AG04450 (cell line): ENCODE measurements around the gene EPG5. TPM values are rescaled to one million over a fixed set of nuclear protein-coding genes. Genes with fewer than 3 reads are reported as not detected.

Source experiments
- CTCF ChIA-PET: fragments of 300-600, 350-600 bp; formaldehyde crosslinking; extraction: SDS; loops from one replicate; lab custom pipeline; 2022; ENCODE audit warnings: antibody characterized with exemption, inconsistent platforms; lab: Charles Lee
- POLR2A ChIA-PET: fragments of 350-600 bp; formaldehyde crosslinking; extraction: SDS; loops from one replicate; lab custom pipeline; 2021; ENCODE audit warnings: antibody characterized with exemption, inconsistent platforms; lab: Yijun Ruan, JAX
- DNase-seq: peaks from one replicate; pipeline ENCODE4 v3.0.0-alpha.2; 2011; ENCODE audit warnings: low read depth, low spot score
- H3K27ac ChIP-seq: one replicate; pipeline ENCODE4 v1.5.1; 2012; ENCODE audit warnings: low read depth, low read length, control low read depth
- H3K27me3 ChIP-seq: one replicate; pipeline ENCODE4 v1.6.0; 2012; ENCODE audit warnings: low read length; ENCODE audit not compliant: control insufficient read depth, insufficient read depth
- H3K4me3 ChIP-seq: 2 replicates; pipeline ENCODE4 v1.5.1; 2011; ENCODE audit warnings: mild to moderate bottlenecking, low read depth, low read length, control low read depth
- H3K9me3 ChIP-seq: 2 replicates; pipeline ENCODE4 v1.5.1; 2012; ENCODE audit warnings: low read length; ENCODE audit not compliant: control insufficient read depth, insufficient read depth
- polyA plus RNA-seq: library from polyadenylated mRNA; depleted of rRNA; stranded (reverse); fragments of >200 nt; gene quantifications from 2 replicates; pipeline ENCODE4 v1.2.3, GENCODE V29; 2011
- TF ChIP-seq, protein P1 (sequence below): IDR thresholded peaks from 2 replicates; pipeline ENCODE4 v1.5.1; 2011; ENCODE audit warnings: low read depth, low read length, control low read depth, inconsistent platforms

EPG5 gene
- polyA plus RNA-seq, 1 experiment = 51.5 TPM

DNA sequence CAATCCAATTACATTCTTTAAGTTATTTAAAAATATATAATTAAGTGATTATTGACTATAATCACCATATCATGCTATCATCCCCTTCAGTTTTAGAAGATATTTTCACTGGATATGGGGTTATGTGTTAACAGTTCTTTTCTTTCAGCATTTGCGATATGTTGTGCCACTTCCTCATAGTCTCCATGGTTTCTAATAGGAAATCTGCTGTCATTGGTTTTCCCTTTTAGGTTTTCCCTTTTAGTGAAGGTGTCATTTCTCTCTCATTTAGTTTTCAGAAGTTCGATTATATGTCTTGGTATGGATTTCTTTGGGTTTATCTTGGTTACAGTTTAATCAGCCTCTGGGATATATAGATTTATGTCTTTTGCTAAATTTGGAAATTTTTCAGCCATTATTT lies 34.8 kb upstream of the EPG5 start:
- no peak for DNase-seq
- Histone ChIP-seq H3K27ac (no peak overlapping the region), H3K9me3 (no peaks in the 10 kb centered on the region; the same call in 1 of the 2 replicates), H3K27me3 (no peaks in the 10 kb centered on the region), H3K4me3 (no peak overlapping the region)
- ChIA-PET POLR2A (no interaction called here), CTCF (no interaction called here)
- TF ChIP-seq, protein P1, sequence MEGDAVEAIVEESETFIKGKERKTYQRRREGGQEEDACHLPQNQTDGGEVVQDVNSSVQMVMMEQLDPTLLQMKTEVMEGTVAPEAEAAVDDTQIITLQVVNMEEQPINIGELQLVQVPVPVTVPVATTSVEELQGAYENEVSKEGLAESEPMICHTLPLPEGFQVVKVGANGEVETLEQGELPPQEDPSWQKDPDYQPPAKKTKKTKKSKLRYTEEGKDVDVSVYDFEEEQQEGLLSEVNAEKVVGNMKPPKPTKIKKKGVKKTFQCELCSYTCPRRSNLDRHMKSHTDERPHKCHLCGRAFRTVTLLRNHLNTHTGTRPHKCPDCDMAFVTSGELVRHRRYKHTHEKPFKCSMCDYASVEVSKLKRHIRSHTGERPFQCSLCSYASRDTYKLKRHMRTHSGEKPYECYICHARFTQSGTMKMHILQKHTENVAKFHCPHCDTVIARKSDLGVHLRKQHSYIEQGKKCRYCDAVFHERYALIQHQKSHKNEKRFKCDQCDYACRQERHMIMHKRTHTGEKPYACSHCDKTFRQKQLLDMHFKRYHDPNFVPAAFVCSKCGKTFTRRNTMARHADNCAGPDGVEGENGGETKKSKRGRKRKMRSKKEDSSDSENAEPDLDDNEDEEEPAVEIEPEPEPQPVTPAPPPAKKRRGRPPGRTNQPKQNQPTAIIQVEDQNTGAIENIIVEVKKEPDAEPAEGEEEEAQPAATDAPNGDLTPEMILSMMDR = no peak

DNA sequence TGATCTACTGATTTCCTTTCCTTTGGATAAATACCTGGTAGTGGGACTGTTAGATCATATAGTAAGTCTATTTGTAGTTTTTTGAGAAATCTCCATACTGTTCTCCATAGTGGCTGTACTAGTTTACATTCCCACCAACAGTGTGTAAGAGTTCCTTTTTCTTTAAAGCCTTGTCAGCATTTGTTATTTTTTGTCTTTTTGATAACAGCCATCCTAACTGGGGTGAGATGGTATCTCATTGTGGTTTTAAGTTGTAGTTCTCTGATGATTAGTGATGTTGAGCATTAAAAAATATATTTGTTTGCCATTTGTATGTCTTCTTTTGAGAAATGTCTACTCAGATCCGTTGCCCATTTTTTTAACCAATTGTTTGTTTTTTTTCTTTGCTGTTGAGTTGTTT lies 33.9 kb upstream of the EPG5 start:
- DNase-seq = no peak
- ChIA-PET POLR2A (no interaction called here), CTCF (interaction anchor here (1.0 kb wide), 1 partner anchor 8 kb away, joined by 3 read pairs; no protein-coding TSS in a partner anchor)
- no peak overlapping the region for H3K4me3 ChIP-seq
- no peaks in the 10 kb centered on the region; the same call in 1 of the 2 replicates for H3K9me3 ChIP-seq
- H3K27me3 ChIP-seq = no peaks in the 10 kb centered on the region
- H3K27ac ChIP-seq = no peak overlapping the region
- TF ChIP-seq, protein P1 = no peak

DNA sequence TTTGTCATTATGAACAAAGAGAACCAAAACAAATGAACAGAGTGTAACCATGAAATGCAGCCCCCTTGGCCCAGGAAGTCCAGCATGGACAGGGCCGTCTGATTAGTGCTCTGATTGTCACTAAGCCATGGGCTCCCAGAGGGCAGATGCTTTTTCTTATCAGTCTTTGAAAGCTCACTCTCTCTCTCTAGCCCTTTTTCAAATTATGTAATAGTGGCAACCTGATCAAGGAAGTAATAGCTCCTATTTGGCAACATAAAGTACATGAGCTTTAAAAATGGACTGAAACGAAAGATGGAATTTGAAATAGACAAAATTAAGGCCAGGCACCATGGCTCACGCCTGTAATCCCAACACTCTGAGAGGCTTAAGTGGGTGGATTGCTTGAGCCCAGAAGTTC lies 32.4 kb upstream of the EPG5 start:
- H3K4me3 ChIP-seq = no peak overlapping the region
- H3K27ac ChIP-seq = no peak overlapping the region
- H3K27me3 ChIP-seq = no peaks in the 10 kb centered on the region
- no peaks in the 10 kb centered on the region; the same call in 1 of the 2 replicates for H3K9me3 ChIP-seq
- DNase-seq = no peak
- CTCF ChIA-PET = interaction anchor here (0.6 kb wide), 1 partner anchor 334 kb away, joined by 11 read pairs; no protein-coding TSS in a partner anchor
- TF ChIP-seq, protein P1 = no peak
- POLR2A ChIA-PET = no interaction called here

DNA sequence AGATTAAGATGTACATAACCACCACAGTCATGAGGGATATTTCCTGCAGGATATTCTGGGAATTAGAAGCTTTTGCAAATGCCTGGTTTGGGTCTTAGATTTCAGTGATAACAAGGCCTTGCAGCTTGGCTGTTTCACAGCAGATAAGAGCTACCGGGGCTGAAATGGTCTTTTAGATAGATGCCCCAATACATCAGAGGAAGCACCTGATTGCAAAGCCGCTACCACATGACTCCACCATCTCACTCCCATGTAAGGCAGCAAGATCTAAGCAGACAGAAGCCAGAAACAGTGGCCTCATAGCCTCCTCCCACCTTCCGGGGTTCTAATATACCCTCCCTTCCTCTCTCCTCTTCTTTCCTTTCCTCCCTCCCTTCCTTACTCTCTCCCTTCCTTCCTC lies 31.1 kb upstream of the EPG5 start:
- ChIA-PET CTCF (no interaction called here), POLR2A (no interaction called here)
- DNase-seq = no peak
- Histone ChIP-seq H3K27me3 (no peaks in the 10 kb centered on the region), H3K9me3 (no peaks in the 10 kb centered on the region; the same call in 1 of the 2 replicates), H3K27ac (no peak overlapping the region), H3K4me3 (no peak overlapping the region)
- TF ChIP-seq, protein P1 = no peak

DNA sequence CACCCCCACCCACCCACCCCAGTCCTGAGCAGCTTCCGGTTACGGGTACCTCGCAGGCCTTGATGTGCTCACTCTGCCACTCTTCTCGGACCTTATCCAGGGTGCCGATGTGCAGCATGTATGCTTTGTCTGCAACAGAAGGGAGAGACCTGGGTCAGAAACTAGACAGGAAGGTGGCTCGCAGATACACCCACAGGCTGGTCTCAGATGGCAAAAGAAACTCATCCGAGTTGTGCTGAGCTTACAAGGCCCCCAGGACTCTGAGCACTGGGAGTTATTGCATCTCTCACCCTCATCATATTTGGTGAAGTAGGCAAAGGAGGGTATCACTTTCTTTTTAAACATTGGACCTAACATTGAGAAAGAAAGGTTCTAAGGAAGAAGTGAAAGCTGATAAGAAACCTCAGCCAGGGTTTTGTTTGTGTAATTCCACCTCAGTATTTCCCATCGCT lies 30.6 kb upstream of the EPG5 start:
- Histone ChIP-seq H3K9me3 (no peaks in the 10 kb centered on the region; the same call in 1 of the 2 replicates), H3K4me3 (no peak overlapping the region), H3K27ac (no peak overlapping the region), H3K27me3 (no peaks in the 10 kb centered on the region)
- CTCF ChIA-PET = no interaction called here
- POLR2A ChIA-PET = no interaction called here
- TF ChIP-seq, protein P1 = no peak
- no peak for DNase-seq
